Panc1 (cell line): ENCODE measurements around the gene BTG2. TPM values are rescaled to one million over a fixed set of nuclear protein-coding genes. Genes with fewer than 3 reads are reported as not detected.

Experiments
- ATAC-seq: fragments of 200-7000 bp; cut with Tn5 transposase; 2 replicates; pipeline ENCODE4 v1.9.1; 2020; ENCODE audit warnings: mild to moderate bottlenecking, moderate library complexity
- BruUV-seq: library from RNA; stranded (reverse); fragments of 400-500 nt; replicated peaks from 2 replicates; lab custom pipeline; 2021; lab: Mats Ljungman, UMichigan
- CTCF ChIA-PET: fragments of 300-600 bp; sonication (Branson Sonifier 250); formaldehyde crosslinking; loops from one replicate; lab custom pipeline; 2022; ENCODE audit warnings: antibody characterized with exemption; lab: Charles Lee
- POLR2A ChIA-PET: fragments of 300-600 bp; sonication (Branson Sonifier 250); formaldehyde crosslinking; loops from one replicate; lab custom pipeline; 2022; ENCODE audit warnings: antibody characterized with exemption; lab: Charles Lee
- DNase-seq: peaks from one replicate; pipeline ENCODE4 v3.0.0-alpha.2; 2010; ENCODE audit warnings: low read depth, low spot score
- H3K27ac ChIP-seq: 2 replicates; pipeline ENCODE4 v1.5.1; 2011; ENCODE audit warnings: mild to moderate bottlenecking, low read length, inconsistent platforms
- H3K27me3 ChIP-seq: fragments of 200-500 bp; sonication (Bioruptor generic); 2 replicates; pipeline ENCODE4 v1.6.0; 2014; ENCODE audit warnings: low read length, inconsistent platforms; ENCODE audit not compliant: control insufficient read depth, insufficient read depth
- H3K36me3 ChIP-seq: fragments of 200-500 bp; sonication (Bioruptor generic); 2 replicates; pipeline ENCODE4 v1.5.1; 2014; ENCODE audit warnings: inconsistent platforms, mild to moderate bottlenecking, low read length, moderate library complexity; ENCODE audit not compliant: control insufficient read depth, insufficient read depth
- H3K4me1 ChIP-seq: 2 replicates; pipeline ENCODE4 v1.5.1; 2011; ENCODE audit warnings: inconsistent platforms, mild to moderate bottlenecking, low read length, moderate library complexity; ENCODE audit not compliant: control insufficient read depth, insufficient read depth
- H3K4me3 ChIP-seq, 2 experiments: 2 replicates each; pipeline ENCODE4 v1.5.1; 2011 to 2012; ENCODE audit warnings: low read depth in 2 of 2, low read length in 2 of 2, mild to moderate bottlenecking in 2 of 2, inconsistent platforms in 1 of 2, moderate library complexity in 1 of 2
- H3K9me3 ChIP-seq: fragments of 200-500 bp; sonication (Bioruptor generic); 2 replicates; pipeline ENCODE4 v1.5.1; 2014; ENCODE audit warnings: low read depth, mild to moderate bottlenecking, inconsistent platforms, low read length, moderate library complexity; ENCODE audit not compliant: control insufficient read depth, insufficient read depth
- POLR2AphosphoS5 ChIP-seq: IDR thresholded peaks from 2 replicates; pipeline ENCODE4 v1.6.1; 2012; ENCODE audit warnings: mild to moderate bottlenecking, low read depth, low read length, moderate library complexity
- SIN3A ChIP-seq: IDR thresholded peaks from 2 replicates; pipeline ENCODE4 v1.6.1; 2012; ENCODE audit warnings: low read depth, mild to moderate bottlenecking, low read length, moderate library complexity, borderline replicate concordance; ENCODE audit not compliant: insufficient read depth
- TCF7L2 ChIP-seq: IDR thresholded peaks from 2 replicates; pipeline ENCODE4 v1.6.1; 2011; ENCODE audit warnings: mild to moderate bottlenecking, low read depth, low read length, inconsistent platforms
- in situ Hi-C: cut with HindIII; loops from 2 replicates; pipeline ENCODE4 v1.10.0; 2016; ENCODE audit warnings: low sequenced_read_pairs, low pct_unique_long_range_greater_than_20kb
- intact Hi-C: fragments of 100-400 bp; cut with micrococcal nuclease; formaldehyde crosslinking; loops from one replicate; pipeline ENCODE4 v1.10.0; 2022; ENCODE audit not compliant: unreplicated experiment
- total RNA-seq: library from RNA; stranded (reverse); gene quantifications from one replicate; pipeline ENCODE4 v1.2.1, GENCODE V29; 2021; ENCODE audit not compliant: unreplicated experiment
- TF ChIP-seq, protein P1 (sequence below): fragments of 450-650 bp; IDR thresholded peaks from 2 replicates; pipeline ENCODE4 v1.5.1; 2017; ENCODE audit warnings: mild to moderate bottlenecking
- TF ChIP-seq, protein P2 (sequence below), 2 experiments: IDR thresholded peaks; 2 replicates each; pipeline ENCODE4 v1.6.1; 2011 to 2012; ENCODE audit warnings: low read depth in 2 of 2, control low read depth in 1 of 2, low read length in 1 of 2, mild to moderate bottlenecking in 1 of 2, moderate library complexity in 1 of 2; ENCODE audit not compliant: insufficient read depth in 1 of 2

Gene BTG2
- total RNA-seq, 1 experiment from 2014 or later = 6.1 TPM

DNA sequence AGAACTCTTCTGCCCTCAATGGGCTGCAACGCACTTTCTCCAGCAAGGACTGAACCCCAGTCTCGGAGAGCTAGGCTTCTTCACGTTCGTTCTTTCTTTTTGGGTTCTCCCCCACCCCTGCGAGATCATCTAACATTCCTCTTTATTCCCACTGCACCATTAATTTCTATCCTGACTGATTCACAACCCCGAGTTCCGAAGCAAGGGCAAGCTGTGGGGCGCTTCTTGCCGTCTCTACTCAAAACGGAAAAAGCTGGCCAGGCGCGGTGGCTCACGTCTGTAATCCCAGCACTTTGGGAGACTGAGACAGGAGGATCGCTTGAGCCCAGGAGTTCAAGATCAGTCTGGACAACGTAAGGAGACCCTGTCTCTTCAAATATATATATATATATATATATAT, 37.4 kb upstream of the BTG2 start:
- POLR2A ChIA-PET = no interaction called here
- ATAC-seq = peak; percentile 14

DNA sequence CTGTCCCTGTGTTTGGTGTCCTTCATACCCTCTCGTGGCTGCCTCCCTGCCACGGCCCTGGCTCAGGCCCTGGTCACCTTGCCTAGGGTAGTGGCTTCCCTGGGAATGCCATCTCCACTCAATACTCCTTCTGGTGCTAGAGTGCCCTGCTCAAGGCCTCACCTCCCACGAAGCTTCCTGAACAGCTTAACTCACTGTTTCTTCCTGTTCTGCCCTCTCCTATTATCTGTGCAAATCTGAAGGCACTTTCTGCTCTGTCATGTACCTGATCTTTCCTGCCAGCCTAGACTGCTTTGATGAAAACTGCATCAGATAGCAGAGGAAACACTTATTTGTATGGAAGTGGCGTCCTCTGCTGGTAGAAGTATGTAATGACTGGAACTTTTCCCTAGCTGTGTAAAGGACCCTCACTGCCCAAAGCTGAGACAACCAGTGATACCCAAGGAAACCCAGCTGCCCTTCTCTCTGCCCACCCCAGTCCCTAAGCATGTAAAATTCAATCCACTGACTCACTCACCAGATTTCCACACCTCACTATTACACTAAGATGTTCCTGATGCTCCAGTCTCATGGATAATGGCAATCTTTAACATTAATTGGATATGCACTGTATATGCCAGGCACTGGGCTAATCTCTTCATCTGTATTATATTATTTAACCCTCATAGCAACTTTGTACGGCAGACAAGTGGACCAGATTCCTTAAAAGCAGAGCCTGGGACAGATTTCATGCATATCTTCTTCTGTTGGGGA, 36.2 kb upstream of the BTG2 start:
- peak; percentile 74 for ATAC-seq
- ChIA-PET POLR2A (interaction anchor here (0.5 kb wide), 1 partner anchor 27 kb away, joined by 3 read pairs; no protein-coding TSS in a partner anchor), CTCF (interaction anchor here (0.5 to 1.7 kb wide), 7 partner anchors 27 to 551 kb away, joined by 3 to 14 read pairs (median 4); no protein-coding TSS in a partner anchor)
- peak; percentile 69 for DNase-seq
- no peaks in the 10 kb centered on the region for H3K9me3 ChIP-seq
- H3K27me3 ChIP-seq = no peaks in the 10 kb centered on the region
- TF ChIP-seq, protein P1, sequence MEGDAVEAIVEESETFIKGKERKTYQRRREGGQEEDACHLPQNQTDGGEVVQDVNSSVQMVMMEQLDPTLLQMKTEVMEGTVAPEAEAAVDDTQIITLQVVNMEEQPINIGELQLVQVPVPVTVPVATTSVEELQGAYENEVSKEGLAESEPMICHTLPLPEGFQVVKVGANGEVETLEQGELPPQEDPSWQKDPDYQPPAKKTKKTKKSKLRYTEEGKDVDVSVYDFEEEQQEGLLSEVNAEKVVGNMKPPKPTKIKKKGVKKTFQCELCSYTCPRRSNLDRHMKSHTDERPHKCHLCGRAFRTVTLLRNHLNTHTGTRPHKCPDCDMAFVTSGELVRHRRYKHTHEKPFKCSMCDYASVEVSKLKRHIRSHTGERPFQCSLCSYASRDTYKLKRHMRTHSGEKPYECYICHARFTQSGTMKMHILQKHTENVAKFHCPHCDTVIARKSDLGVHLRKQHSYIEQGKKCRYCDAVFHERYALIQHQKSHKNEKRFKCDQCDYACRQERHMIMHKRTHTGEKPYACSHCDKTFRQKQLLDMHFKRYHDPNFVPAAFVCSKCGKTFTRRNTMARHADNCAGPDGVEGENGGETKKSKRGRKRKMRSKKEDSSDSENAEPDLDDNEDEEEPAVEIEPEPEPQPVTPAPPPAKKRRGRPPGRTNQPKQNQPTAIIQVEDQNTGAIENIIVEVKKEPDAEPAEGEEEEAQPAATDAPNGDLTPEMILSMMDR = peak; percentile 96
- no peak for TF ChIP-seq TCF7L2
- intact Hi-C loops (loop anchor here (1.0 kb wide), 1 partner anchor 230 kb away; no protein-coding TSS in a partner anchor), in situ Hi-C loops (no loop called here)
- no peak overlapping the region for H3K27ac ChIP-seq
- BruUV-seq = no TSS peak
- H3K4me3 ChIP-seq = no peak overlapping the region
- H3K36me3 ChIP-seq = no peaks in the 10 kb centered on the region
- peaks cover 6% of the 10 kb centered on the region for H3K4me1 ChIP-seq

More for the DNA sequence above, 37.4 kb upstream of the BTG2 start:
- DNase-seq = no peak
- in situ Hi-C loops (no loop called here), intact Hi-C loops (no loop called here)
- peaks cover 3% of the 10 kb centered on the region for H3K4me1 ChIP-seq
- CTCF ChIA-PET = interaction anchor here (0.6 to 1.8 kb wide), 23 partner anchors 10 to 1865 kb away, joined by 3 to 18 read pairs (median 4); no protein-coding TSS in a partner anchor
- BruUV-seq = no TSS peak
- no peaks in the 10 kb centered on the region for H3K36me3 ChIP-seq
- H3K27me3 ChIP-seq = no peaks in the 10 kb centered on the region
- TF ChIP-seq, protein P2, sequence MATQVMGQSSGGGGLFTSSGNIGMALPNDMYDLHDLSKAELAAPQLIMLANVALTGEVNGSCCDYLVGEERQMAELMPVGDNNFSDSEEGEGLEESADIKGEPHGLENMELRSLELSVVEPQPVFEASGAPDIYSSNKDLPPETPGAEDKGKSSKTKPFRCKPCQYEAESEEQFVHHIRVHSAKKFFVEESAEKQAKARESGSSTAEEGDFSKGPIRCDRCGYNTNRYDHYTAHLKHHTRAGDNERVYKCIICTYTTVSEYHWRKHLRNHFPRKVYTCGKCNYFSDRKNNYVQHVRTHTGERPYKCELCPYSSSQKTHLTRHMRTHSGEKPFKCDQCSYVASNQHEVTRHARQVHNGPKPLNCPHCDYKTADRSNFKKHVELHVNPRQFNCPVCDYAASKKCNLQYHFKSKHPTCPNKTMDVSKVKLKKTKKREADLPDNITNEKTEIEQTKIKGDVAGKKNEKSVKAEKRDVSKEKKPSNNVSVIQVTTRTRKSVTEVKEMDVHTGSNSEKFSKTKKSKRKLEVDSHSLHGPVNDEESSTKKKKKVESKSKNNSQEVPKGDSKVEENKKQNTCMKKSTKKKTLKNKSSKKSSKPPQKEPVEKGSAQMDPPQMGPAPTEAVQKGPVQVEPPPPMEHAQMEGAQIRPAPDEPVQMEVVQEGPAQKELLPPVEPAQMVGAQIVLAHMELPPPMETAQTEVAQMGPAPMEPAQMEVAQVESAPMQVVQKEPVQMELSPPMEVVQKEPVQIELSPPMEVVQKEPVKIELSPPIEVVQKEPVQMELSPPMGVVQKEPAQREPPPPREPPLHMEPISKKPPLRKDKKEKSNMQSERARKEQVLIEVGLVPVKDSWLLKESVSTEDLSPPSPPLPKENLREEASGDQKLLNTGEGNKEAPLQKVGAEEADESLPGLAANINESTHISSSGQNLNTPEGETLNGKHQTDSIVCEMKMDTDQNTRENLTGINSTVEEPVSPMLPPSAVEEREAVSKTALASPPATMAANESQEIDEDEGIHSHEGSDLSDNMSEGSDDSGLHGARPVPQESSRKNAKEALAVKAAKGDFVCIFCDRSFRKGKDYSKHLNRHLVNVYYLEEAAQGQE (IDR thresholded peaks at IDR 0.05; ENCODE audit: insufficient read depth in 1 of 2, low read depth in 2 of 2, low read length in 1 of 2) = no peak
- TF ChIP-seq, protein P1 = no peak
- TF ChIP-seq SIN3A = no peak
- TF ChIP-seq TCF7L2 = no peak
- no peak for TF ChIP-seq POLR2AphosphoS5
- no peaks in the 10 kb centered on the region for H3K9me3 ChIP-seq
- H3K4me3 ChIP-seq = peak overlapping the region; percentile 59 to 81
- H3K27ac ChIP-seq = peak overlapping the region; percentile 73
